GM19395 (cell line): ENCODE measurements around the gene TGOLN2.
"Not testable (repeated sequence)": the region's sequence is repeated elsewhere in the genome, so short reads cannot be mapped to it uniquely, and the experiment has no call there.

Source experiments
- ATAC-seq: cut with Tn5 transposase; IDR thresholded peaks from one replicate; pipeline ENCODE4 v1.9.1; 2021; ENCODE audit warnings: mild to moderate bottlenecking, moderate library complexity; ENCODE audit not compliant: unreplicated experiment

TGOLN2 gene

DNA sequence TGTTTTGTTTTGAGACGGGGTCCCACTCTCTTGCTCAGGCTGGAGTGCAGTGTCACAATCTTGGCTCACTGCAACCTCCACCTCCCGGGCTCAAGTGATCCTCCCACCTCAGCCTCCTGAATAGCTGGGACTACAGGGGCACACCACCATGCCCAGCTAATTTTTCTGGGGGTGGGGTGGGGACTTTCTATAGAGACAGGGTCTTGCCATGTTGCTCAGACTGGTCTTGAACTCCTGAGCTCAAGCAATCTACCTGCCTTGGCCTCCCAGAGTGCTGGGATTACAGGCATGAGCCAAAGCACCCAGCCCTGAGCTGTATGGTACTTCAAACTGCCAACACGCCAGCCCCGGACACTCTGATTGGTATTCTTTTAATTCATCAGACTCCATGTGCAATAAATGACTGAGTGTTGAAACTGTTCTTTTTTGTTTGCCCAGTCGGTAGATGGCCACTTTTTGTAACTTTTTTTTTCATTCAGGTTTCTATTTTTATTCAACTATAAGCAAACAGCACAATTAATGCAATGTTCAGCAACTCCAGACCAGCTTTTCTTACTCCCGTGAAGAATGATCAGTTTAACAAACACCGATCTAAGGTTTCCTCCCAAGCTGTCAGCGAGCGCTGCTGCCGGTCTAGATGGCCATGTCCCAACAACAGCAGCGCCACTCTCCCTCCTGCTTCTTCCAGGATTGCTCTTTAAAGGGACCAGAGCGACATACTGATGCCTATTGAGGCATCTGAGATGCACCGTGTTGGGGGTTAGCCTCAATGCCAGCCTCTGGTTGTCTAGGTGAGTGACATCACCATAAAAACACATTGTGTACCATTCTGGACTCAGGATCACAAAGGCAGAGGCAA, 12.5 kb upstream of the TGOLN2 start:
- no peak for ATAC-seq

DNA sequence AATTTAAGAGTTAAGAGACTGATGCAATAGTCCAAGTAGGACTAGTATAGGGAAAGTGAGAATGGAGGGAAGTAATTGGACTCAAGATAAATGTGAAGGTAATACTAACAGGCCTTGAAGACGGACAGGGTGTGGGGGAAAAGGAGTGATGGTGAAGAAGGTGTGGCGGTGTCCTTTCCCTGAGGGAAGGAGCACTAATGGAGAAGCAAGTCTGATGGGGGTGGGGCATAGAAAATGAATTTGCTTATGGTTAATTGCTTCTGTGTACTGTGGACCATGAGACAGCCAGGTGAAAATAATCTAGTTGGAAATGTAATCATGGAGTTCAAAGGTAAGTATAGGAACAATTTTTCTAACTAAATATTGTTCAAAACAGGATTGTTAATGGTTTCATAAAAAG, 7.1 kb upstream of the TGOLN2 start:
- no peak for ATAC-seq

GRCh38 chr2:85333877-85334276, 6.1 kb upstream of the TGOLN2 start:
- ATAC-seq: not testable (repeated sequence)

GRCh38 chr2:85330839-85331636, 3.2 kb upstream of the TGOLN2 start:
- ATAC-seq: no peak

GRCh38 chr2:85329701-85330100, 1.9 kb upstream of the TGOLN2 start:
- not testable (repeated sequence) for ATAC-seq

DNA sequence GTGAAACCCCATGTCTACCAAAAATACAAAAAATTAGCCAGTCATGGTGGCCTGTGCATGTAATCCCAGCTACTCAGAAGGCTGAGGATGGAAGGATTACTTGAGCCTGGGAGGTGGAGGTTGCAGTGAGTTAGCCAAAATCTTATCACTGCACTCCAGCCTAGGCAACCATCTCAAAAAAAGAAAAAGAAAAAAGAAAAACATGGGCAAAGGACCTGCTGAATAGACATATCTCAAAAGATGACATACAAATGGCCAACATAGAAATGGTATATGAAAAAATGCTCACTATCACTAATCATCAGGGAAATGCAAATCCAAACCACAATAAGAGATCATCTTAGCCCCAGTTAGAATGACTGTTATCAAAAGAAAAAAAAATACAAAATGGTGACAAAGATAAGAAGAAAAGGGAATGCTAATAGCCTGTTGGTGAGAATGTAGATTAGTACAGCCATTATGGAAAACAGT, 1.4 kb upstream of the TGOLN2 start:
- ATAC-seq: no peak

DNA sequence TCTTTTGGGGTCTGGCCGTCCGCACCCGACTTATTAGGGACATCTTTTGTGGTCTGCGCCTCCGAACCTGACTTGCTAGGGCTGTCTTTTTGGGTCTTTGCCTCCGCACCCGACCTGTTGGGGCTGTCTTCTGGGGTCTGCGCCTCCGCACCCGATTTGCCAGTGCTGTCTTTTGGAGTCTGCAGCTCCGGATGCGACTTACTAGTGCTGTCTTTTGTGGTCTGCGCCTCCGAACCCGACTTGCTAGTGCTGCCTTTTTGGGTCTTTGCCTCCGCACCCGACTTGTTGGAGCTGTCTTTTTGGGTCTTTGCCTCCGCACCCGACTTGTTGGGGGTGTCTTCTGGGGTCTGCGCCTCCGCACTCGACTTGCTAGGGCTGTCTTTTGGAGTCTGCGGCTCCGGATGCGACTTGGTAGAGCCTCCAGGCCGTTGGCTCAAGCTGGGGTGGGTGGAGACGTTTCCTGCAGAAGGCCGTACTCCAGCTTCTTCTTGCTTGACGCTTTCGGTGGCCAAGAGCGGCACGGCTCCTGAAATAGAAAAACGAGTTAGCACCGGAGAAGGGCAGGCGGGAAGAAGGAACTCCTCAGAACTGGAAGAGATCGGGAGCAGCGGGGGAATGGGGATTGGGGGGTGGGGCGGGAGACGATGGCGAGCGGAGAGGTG, 498 bp downstream of the TGOLN2 start:
- ATAC-seq: peak; percentile 35

DNA sequence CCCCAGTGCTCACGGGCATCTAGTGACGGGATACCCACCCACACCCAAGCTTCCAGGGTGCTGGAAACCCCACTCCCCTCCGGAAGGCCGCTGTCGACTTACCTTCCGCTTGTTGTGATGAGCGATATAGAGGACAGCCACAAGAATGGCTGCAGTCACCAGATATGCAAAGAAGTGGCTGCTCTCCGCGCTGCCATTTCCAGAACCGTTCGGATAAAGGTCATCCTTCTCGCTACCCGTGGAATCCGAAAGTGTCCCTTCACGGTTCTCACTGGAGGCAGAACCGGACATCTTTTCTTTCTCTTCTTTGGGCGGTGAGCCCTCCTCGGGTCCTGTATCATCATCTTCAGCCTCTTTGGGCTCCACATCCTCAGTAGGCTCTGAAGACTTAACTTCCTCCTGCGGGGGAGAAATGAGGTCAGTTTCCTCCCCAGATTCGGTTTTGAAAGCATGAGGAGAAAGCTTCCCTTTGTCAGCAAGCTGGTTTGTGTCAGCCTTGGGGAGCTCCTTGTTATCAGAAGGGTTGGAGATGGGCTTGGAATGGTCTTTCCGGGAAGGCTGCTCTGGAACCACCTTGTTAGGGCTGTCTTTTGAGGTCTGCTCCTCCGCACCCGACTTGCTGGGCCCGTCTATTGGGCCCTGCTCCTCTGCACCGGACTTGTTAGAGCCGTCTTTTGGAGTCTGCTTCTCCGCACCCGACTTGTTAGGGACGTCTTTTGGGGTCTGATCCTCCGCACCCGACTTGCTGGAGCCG, 1.2 kb downstream of the TGOLN2 start:
- ATAC-seq: peak; percentile 43

- ATAC-seq: no peak
These were observed 2.4 kb downstream of the TGOLN2 start for GRCh38 chr2:85325466-85325811.

DNA sequence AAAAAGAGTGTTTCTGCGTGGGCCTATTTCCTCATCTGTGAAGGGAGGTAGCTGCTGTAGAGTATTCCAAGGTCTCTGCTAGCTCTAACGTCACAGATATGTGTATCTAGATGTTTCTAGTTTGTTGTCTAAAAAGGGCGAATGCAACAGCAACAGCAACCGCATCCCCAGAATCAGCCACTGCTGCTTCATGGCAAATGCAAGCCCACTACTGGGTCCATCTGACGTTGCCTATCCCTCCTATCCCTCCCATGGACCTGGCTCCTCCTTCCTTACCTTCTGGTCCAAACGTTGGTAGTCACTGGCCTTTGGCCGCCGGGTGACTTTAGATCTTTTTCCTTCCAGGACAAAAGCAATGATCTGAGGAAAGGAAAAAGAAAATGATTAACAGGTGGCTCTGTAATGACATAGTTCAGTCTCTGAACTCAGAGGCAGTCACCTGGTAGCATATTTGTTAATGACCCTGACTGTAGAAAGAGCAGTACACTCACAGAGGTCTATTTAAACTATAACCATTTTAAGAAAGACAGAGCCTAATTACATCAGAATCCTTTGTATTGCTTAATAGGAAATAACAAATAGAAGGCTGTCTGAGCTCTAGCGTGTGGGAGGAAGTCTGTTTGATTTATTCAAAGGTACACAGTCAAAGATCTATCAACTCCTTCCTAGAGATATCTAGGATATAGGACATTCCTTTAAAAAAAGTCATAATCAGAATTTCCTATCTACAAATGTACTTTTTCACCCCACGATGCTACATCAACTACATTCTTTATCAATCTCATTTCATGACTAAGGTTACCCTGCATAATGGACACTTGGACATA, 2.9 kb downstream of the TGOLN2 start:
- ATAC-seq: no peak

- not testable (repeated sequence) for ATAC-seq
These were observed 3.8 kb downstream of the TGOLN2 start for GRCh38 chr2:85323988-85324367.

DNA sequence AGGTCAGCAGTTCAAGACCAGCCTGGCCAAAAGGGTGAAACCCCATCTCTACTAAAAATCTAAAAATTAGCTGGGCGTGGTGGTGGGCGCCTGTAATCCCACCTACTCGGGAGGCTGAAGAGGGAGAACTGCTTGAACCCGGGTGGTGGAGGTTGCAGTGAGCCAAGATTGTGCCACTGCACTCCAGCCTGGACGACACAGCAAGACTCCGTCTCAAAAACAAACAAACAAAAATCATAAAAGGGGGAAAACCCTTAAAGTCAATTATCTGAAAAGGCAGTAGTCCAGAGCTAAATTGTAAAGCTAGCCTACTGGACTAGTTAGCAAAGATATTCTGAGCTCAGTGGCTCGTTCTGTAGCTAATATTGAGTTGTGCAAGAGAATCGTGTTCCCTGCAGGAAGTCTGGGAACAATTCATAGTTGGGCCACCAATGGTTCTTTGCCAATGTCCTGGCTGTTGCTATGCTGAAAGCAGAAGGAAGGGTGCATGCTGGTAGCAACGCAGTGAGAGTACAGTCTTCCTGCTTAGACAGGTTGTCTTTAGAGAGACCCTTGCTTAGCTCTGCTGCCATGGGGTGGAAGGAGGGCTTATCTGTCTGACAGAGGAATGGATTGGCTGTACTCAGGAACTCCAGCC, 4.3 kb downstream of the TGOLN2 start:
- no peak for ATAC-seq

- no peak for ATAC-seq
These were observed 8.0 kb downstream of the TGOLN2 start for GRCh38 chr2:85319796-85320195.

DNA sequence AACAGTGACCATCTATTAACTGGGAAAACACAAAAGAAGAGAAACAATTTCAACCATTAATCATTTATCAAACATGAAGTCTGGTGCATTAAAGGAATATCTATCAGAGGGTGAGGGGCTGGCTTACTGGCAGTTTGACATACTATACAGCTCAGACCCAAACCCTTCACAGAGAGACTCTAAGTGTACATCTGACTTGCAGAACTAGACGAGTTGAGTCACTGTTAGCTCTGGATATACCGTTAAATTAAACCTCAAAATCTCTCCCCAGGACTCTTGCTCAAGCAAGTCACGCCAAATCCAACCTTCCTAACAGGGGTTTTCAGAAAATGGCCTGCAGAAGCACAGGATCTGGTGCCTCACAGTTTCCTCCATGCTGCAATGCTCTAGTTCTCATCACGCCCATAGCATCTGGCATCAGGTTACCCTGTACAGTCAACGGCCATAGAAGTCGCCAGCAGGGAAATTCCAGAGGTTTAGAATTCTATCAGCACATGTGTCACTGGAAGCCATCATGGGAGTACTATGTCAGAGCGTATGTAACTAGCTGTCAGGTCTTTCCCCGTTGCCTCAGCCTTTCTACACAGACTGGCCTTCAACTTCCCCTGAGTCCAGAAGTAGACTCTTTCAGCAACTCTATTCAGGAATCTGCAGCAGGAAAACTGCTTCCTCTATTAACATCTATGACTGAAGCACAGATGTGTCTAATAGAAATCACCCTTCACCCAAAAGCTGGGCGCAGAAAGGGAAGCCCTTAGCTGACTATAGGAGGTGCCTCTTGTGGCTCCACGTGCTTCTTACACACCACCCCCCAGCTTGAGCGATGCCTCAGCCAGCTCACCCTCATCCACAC, 9.3 kb downstream of the TGOLN2 start:
- ATAC-seq: no peak

GRCh38 chr2:85315921-85316320, 11.9 kb downstream of the TGOLN2 start:
- ATAC-seq: not testable (repeated sequence)

GRCh38 chr2:85314884-85315242, 12.9 kb downstream of the TGOLN2 start:
- no peak for ATAC-seq

DNA sequence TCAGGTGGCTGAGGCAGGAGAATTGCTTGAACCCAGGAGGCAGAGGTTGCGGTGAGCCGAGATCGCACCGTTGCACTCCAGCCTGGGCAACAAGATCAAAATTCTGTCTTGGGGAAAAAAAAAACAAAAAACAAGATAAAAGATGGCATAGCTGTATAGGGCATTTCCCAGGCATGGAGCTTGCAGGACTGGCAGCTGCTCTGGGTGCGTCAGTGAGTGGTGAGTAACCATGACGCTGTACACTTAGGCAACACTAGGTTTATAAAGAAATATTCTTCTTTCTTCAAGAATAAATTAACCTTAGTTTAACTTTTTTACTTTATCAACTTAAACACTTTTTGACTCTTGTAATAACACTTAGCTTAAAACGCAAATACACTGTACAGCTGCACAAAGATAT, 15.4 kb downstream of the TGOLN2 start:
- ATAC-seq: no peak

GRCh38 chr2:85310330-85310729, 17.5 kb downstream of the TGOLN2 start:
- no peak for ATAC-seq
